ENCODE data around the gene BOD1.

- TF ChIP-seq POLR2AphosphoS5 (IDR thresholded peaks at IDR 0.05; ENCODE audit: borderline replicate concordance, low read depth, low read length) (no peak), EZH2 (IDR thresholded peaks at IDR 0.05) (no peak)
Measured at GRCh38 chr5:173623789-173624188, 7.3 kb upstream of the BOD1 start.

Measured in SK-N-MC (cell line).